Sigmoid colon (tissue), 7 donors: Measurements from ENCODE around the gene KRTAP10-9. TPM values are rescaled to one million over a fixed set of nuclear protein-coding genes. Genes with fewer than 3 reads are reported as not detected.

ENCODE experiments used
- DNase-seq: peaks from one replicate; pipeline ENCODE4 v3.0.0-alpha.2; 2019
- H3K27ac ChIP-seq, 4 donors: fragments of 200-600 bp; sonication (generic); one replicate each; pipeline ENCODE4 v1.5.1; 2016 to 2019; ENCODE audit warnings: mild to moderate bottlenecking in 1 of 4
- H3K27me3 ChIP-seq, 3 donors: fragments of 200-600 bp; sonication (generic); one replicate each; pipeline ENCODE4 v1.5.1; 2019; ENCODE audit warnings: mild to moderate bottlenecking in 1 of 3
- H3K36me3 ChIP-seq, 4 donors: fragments of 200-600 bp; sonication (generic); one replicate each; pipeline ENCODE4 v1.5.1; 2016 to 2019
- H3K4me1 ChIP-seq, 4 donors: fragments of 200-600 bp; sonication (generic); one replicate each; pipeline ENCODE4 v1.5.1; 2017 to 2019
- H3K4me3 ChIP-seq, 4 donors: fragments of 200-600 bp; sonication (generic); one replicate each; pipeline ENCODE4 v1.5.1; 2017 to 2019; ENCODE audit warnings: mild to moderate bottlenecking in 2 of 4, moderate library complexity in 1 of 4
- H3K9me3 ChIP-seq, 4 donors: fragments of 200-600 bp in 3 of 4; sonication (generic) in 3 of 4; one replicate each; pipeline versions ENCODE4 v1.5.1 to v1.6.1; 2013 to 2019
- EP300 ChIP-seq, 4 donors: sonication (generic); formaldehyde crosslinking; IDR thresholded peaks; one replicate each; pipeline ENCODE4 v1.6.1; 2017; ENCODE audit warnings: antibody characterized with exemption in 4 of 4
- POLR2A ChIP-seq, 2 donors: fragments of 450-650 bp; IDR thresholded peaks; one replicate each; pipeline ENCODE4 v1.6.1; 2016; ENCODE audit warnings: antibody characterized with exemption in 2 of 2, mild to moderate bottlenecking in 2 of 2, moderate library complexity in 2 of 2
- POLR2AphosphoS5 ChIP-seq, 4 donors: sonication (generic); formaldehyde crosslinking; IDR thresholded peaks; one replicate each; pipeline ENCODE4 v1.6.1; 2017; ENCODE audit warnings: antibody characterized with exemption in 4 of 4
- WGBS, 2 donors: extraction: QIAGEN DNeasy Blood & Tissue Kit; methylation state at CpG; one replicate each; pipeline ENCODE4 v1.1.7; 2013; 5-methylcytosine and 5-hydroxymethylcytosine counted together
- intact Hi-C: fragments of 100-400 bp; cut with DNase I; formaldehyde crosslinking; loops from one replicate; pipeline ENCODE4 v1.15.1; 2023
- polyA plus RNA-seq, 3 donors: library from polyadenylated mRNA; stranded (reverse); fragments of 200-250 nt; gene quantifications; one replicate each; pipeline ENCODE4 v1.2.3, GENCODE V29; 2013
- total RNA-seq, 4 donors: library from RNA; depleted of rRNA; stranded (reverse); fragments of >200 nt; gene quantifications; one replicate each; pipeline ENCODE4 v1.1.0, GENCODE V29; 2016
- TF ChIP-seq, protein P1 (sequence below), 4 experiments: fragments of 450-650 bp in 3 of 4; fragments of 200-600 bp in 1 of 4; IDR thresholded peaks; one replicate each; pipeline ENCODE4 v1.5.1; 2016 to 2019; ENCODE audit warnings: antibody characterized with exemption in 4 of 4, mild to moderate bottlenecking in 3 of 4, moderate library complexity in 2 of 4
- donor health status: healthy with polysubstance abuse.
- donor health status: Bipolar disorder and iron deficiency.
- donor health status: healthy.

KRTAP10-9 gene
- total and polyA plus RNA-seq, 7 donors: not detected

DNA sequence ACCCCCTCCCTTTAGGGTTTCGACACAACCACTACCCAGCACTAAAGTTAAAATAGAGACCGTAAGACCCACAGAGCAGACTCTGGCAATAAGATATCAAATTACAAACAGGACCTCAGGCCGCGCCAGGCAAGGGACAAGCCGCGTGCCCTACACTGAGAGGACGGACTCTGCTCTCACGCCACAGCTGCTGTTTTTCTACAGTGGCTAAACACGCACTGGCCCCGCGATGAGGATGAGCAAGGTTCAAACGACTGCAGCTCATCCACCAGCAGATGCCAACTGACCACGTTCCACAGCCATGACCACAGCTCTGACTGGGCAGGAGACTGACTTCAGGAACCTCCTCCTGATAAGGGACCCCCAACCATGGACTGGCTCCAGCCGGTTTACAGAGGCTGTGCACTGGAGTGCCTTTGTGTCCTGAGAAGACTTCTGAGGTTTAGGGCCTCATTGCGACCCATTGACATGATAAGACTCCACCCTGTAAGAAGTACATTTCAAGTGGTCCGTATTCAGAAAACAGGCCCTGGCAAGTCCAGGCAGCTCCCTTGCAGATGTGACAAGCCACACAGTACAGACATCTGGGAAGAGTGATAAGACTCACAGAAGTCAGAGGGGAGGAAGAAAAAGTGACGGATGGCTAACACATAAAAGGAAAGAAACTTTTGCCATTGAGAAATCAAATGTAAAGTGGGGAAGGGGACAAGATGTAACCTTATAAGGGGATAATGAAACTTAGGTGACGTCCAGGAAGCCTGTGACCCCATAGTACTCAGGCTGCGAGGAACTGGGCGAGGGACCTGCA, 33.1 kb upstream of the KRTAP10-9 start:
- Histone ChIP-seq H3K27ac (no peak overlapping the region), H3K4me1 (no peaks in the 10 kb centered on the region), H3K9me3 (no peaks in the 10 kb centered on the region), H3K27me3 (peaks cover 0 to 37% (median 23%) of the 10 kb centered on the region in 3 donors), H3K36me3 (no peaks in the 10 kb centered on the region), H3K4me3 (no peak overlapping the region)
- DNase-seq: no peak
- TF ChIP-seq POLR2A (IDR thresholded peaks at IDR 0.05) (no peak), EP300 (IDR thresholded peaks at IDR 0.05) (no peak), POLR2AphosphoS5 (IDR thresholded peaks at IDR 0.05) (no peak)
- TF ChIP-seq, protein P1, sequence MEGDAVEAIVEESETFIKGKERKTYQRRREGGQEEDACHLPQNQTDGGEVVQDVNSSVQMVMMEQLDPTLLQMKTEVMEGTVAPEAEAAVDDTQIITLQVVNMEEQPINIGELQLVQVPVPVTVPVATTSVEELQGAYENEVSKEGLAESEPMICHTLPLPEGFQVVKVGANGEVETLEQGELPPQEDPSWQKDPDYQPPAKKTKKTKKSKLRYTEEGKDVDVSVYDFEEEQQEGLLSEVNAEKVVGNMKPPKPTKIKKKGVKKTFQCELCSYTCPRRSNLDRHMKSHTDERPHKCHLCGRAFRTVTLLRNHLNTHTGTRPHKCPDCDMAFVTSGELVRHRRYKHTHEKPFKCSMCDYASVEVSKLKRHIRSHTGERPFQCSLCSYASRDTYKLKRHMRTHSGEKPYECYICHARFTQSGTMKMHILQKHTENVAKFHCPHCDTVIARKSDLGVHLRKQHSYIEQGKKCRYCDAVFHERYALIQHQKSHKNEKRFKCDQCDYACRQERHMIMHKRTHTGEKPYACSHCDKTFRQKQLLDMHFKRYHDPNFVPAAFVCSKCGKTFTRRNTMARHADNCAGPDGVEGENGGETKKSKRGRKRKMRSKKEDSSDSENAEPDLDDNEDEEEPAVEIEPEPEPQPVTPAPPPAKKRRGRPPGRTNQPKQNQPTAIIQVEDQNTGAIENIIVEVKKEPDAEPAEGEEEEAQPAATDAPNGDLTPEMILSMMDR (IDR thresholded peaks at IDR 0.05): no peak
- WGBS, 2 donors: 30 to 61% methylated on average over 20 of the region's 20 CpGs
- intact Hi-C loops: no loop called here

DNA sequence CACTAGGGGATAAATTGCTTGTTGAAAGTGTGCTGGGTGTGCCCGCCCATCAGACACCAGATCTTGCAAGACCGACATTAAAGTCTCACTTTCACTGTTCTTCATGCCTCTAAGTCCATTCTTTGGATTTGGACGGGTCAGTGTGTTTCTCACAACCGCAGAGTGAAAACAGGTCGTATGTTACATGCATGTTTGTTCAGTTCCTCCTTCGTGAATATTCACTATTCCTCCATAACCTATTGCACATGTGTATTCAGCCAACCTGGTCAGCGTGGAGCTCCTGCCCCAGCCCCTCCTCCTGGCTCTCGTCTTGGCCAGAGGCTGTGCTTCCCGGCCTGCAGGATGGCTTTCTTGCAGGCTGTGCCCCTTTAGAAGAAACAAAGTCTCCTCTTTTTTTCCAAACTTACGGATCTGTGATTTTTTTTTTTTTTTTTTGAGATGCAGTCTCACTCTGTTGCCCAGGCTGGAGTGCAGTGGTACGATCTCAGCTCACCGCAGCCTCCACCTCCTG, 32.4 kb upstream of the KRTAP10-9 start:
- no peaks in the 10 kb centered on the region for H3K4me1 ChIP-seq
- no peak overlapping the region for H3K27ac ChIP-seq
- H3K4me3 ChIP-seq: no peak overlapping the region
- DNase-seq: no peak
- intact Hi-C loops: no loop called here
- 62 to 77% methylated on average over 12 of the region's 12 CpGs for WGBS, 2 donors
- no peaks in the 10 kb centered on the region for H3K36me3 ChIP-seq
- peaks cover 0 to 31% (median 18%) of the 10 kb centered on the region in 3 donors for H3K27me3 ChIP-seq
- TF ChIP-seq POLR2A (IDR thresholded peaks at IDR 0.05): no peak
- no peak for TF ChIP-seq EP300 (IDR thresholded peaks at IDR 0.05)
- TF ChIP-seq POLR2AphosphoS5 (IDR thresholded peaks at IDR 0.05): no peak
- TF ChIP-seq, protein P1 (IDR thresholded peaks at IDR 0.05): no peak
- no peaks in the 10 kb centered on the region for H3K9me3 ChIP-seq

DNA sequence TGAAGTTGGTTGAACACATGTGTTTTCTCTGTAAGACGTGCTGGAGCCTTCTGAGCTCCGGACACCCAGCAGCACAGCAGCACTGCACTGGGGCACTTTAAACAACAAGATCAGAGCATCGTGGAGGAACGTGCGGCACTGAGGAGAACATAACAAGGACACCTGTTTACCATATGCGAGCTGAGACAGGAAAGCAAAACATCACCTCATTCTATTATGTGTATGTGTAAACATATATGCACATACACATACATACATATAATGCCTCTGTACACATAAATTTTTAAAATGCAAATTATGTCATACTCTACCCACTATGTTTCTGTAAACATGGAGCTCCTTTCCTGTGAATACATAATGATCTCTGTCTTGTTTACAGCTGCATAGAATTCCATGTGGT, 31.4 kb upstream of the KRTAP10-9 start:
- Histone ChIP-seq H3K9me3 (no peaks in the 10 kb centered on the region), H3K27me3 (peaks cover 0 to 29% (median 7%) of the 10 kb centered on the region in 3 donors), H3K4me3 (no peak overlapping the region), H3K36me3 (no peaks in the 10 kb centered on the region), H3K4me1 (no peaks in the 10 kb centered on the region), H3K27ac (no peak overlapping the region)
- no peak for TF ChIP-seq POLR2AphosphoS5 (IDR thresholded peaks at IDR 0.05)
- TF ChIP-seq POLR2A (IDR thresholded peaks at IDR 0.05): no peak
- TF ChIP-seq, protein P1 (IDR thresholded peaks at IDR 0.05): no peak
- no peak for TF ChIP-seq EP300 (IDR thresholded peaks at IDR 0.05)
- DNase-seq: no peak
- intact Hi-C loops: no loop called here
- WGBS, 2 donors: 69 to 73% methylated on average over 6 of the region's 6 CpGs

DNA sequence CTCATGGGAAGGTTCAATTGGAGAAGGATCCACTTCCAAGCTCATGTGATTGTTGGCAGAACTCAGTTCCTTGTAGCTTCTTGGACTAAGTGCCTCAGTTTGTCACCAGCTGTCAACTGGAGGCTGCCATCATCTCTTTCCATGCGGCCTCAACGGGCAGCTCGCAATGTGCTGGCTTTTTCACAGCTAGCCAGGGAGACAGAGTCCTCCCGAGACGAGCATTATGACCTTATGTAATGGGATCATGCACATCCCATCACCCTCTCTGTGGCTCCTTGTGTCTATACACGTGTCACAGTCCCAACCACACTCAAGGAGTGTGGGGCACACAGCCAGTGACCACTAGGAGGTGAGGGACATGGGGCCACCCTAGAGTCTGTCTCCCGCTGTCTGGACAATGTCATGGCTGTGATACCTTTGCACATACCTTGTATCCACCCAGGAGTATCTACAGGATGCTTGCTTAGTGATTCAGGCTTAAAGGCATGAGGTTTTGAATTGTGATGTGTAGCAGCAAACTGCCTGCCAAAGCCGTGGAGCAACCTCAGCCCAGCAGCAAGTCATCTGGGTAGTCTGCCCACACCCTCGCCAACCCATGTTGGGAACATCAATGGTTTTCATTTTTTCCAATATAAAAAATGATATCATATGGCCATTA, 30.7 kb upstream of the KRTAP10-9 start:
- intact Hi-C loops: no loop called here
- Histone ChIP-seq H3K4me1 (no peaks in the 10 kb centered on the region), H3K27ac (no peak overlapping the region), H3K9me3 (no peaks in the 10 kb centered on the region), H3K4me3 (no peak overlapping the region), H3K27me3 (peaks cover 0 to 26% (median 4%) of the 10 kb centered on the region in 3 donors), H3K36me3 (no peaks in the 10 kb centered on the region)
- TF ChIP-seq, protein P1 (IDR thresholded peaks at IDR 0.05): no peak
- TF ChIP-seq POLR2A (IDR thresholded peaks at IDR 0.05) (no peak), POLR2AphosphoS5 (IDR thresholded peaks at IDR 0.05) (no peak), EP300 (IDR thresholded peaks at IDR 0.05) (no peak)
- no peak for DNase-seq
- WGBS, 2 donors: 71 to 78% methylated on average over 9 of the region's 9 CpGs
